Measurements from ENCODE around the gene TUBB1. TPM values are rescaled to one million over a fixed set of nuclear protein-coding genes. Genes with fewer than 3 reads are reported as not detected.
A peak's percentile ranks its signal among the peaks of the same experiment; 100 is the strongest.

The TUBB1 gene
- total and polyA plus RNA-seq, 2 of the 13 experiments (the other 11 are each of a cell fraction or from before 2014, with no cell fraction given): 0.11 to 57.6 TPM

GRCh38 chr20:59002874-59003399 is 16.3 kb upstream of the TUBB1 start (continued):
- TF ChIP-seq, protein P1, sequence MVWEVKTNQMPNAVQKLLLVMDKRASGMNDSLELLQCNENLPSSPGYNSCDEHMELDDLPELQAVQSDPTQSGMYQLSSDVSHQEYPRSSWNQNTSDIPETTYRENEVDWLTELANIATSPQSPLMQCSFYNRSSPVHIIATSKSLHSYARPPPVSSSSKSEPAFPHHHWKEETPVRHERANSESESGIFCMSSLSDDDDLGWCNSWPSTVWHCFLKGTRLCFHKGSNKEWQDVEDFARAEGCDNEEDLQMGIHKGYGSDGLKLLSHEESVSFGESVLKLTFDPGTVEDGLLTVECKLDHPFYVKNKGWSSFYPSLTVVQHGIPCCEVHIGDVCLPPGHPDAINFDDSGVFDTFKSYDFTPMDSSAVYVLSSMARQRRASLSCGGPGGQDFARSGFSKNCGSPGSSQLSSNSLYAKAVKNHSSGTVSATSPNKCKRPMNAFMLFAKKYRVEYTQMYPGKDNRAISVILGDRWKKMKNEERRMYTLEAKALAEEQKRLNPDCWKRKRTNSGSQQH (CRISPR knock-in tag; IDR thresholded peaks at IDR 0.05; ENCODE audit: low read depth): 0 out of 2 replicates have a peak, but pooled peaks have one; percentile 44
- TF ChIP-seq HDAC1 (CRISPR knock-in tag; IDR thresholded peaks at IDR 0.05): peak; percentile 39; the same call in 1 of the 2 replicates
- TF ChIP-seq, protein P2, sequence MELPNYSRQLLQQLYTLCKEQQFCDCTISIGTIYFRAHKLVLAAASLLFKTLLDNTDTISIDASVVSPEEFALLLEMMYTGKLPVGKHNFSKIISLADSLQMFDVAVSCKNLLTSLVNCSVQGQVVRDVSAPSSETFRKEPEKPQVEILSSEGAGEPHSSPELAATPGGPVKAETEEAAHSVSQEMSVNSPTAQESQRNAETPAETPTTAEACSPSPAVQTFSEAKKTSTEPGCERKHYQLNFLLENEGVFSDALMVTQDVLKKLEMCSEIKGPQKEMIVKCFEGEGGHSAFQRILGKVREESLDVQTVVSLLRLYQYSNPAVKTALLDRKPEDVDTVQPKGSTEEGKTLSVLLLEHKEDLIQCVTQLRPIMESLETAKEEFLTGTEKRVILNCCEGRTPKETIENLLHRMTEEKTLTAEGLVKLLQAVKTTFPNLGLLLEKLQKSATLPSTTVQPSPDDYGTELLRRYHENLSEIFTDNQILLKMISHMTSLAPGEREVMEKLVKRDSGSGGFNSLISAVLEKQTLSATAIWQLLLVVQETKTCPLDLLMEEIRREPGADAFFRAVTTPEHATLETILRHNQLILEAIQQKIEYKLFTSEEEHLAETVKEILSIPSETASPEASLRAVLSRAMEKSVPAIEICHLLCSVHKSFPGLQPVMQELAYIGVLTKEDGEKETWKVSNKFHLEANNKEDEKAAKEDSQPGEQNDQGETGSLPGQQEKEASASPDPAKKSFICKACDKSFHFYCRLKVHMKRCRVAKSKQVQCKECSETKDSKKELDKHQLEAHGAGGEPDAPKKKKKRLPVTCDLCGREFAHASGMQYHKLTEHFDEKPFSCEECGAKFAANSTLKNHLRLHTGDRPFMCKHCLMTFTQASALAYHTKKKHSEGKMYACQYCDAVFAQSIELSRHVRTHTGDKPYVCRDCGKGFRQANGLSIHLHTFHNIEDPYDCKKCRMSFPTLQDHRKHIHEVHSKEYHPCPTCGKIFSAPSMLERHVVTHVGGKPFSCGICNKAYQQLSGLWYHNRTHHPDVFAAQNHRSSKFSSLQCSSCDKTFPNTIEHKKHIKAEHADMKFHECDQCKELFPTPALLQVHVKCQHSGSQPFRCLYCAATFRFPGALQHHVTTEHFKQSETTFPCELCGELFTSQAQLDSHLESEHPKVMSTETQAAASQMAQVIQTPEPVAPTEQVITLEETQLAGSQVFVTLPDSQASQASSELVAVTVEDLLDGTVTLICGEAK (IDR thresholded peaks at IDR 0.05): no peak
- TF ChIP-seq, protein P2 (CRISPR knock-in tag; IDR thresholded peaks at IDR 0.05): no peak
- TF ChIP-seq MTA1 (CRISPR knock-in tag; IDR thresholded peaks at IDR 0.05; ENCODE audit: borderline replicate concordance): 0 out of 2 replicates have a peak, but pooled peaks have one; percentile 8
- TF ChIP-seq, protein P3, sequence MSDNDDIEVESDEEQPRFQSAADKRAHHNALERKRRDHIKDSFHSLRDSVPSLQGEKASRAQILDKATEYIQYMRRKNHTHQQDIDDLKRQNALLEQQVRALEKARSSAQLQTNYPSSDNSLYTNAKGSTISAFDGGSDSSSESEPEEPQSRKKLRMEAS (IDR thresholded peaks at IDR 0.05): 0 out of 2 replicates have a peak, but pooled peaks have one; percentile 3
- TF ChIP-seq, protein P4, sequence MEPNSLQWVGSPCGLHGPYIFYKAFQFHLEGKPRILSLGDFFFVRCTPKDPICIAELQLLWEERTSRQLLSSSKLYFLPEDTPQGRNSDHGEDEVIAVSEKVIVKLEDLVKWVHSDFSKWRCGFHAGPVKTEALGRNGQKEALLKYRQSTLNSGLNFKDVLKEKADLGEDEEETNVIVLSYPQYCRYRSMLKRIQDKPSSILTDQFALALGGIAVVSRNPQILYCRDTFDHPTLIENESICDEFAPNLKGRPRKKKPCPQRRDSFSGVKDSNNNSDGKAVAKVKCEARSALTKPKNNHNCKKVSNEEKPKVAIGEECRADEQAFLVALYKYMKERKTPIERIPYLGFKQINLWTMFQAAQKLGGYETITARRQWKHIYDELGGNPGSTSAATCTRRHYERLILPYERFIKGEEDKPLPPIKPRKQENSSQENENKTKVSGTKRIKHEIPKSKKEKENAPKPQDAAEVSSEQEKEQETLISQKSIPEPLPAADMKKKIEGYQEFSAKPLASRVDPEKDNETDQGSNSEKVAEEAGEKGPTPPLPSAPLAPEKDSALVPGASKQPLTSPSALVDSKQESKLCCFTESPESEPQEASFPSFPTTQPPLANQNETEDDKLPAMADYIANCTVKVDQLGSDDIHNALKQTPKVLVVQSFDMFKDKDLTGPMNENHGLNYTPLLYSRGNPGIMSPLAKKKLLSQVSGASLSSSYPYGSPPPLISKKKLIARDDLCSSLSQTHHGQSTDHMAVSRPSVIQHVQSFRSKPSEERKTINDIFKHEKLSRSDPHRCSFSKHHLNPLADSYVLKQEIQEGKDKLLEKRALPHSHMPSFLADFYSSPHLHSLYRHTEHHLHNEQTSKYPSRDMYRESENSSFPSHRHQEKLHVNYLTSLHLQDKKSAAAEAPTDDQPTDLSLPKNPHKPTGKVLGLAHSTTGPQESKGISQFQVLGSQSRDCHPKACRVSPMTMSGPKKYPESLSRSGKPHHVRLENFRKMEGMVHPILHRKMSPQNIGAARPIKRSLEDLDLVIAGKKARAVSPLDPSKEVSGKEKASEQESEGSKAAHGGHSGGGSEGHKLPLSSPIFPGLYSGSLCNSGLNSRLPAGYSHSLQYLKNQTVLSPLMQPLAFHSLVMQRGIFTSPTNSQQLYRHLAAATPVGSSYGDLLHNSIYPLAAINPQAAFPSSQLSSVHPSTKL (CRISPR knock-in tag; IDR thresholded peaks at IDR 0.05): 0 out of 2 replicates have a peak, but pooled peaks have one; percentile 15
- TF ChIP-seq PITX1 (CRISPR knock-in tag; IDR thresholded peaks at IDR 0.05): peak; percentile 24; the same call in 1 of the 2 replicates
- TF ChIP-seq NONO (IDR thresholded peaks at IDR 0.05): no peak
- TF ChIP-seq NONO (CRISPR knock-in tag; conservative IDR thresholded peaks at IDR 0.05): no peak
- peak; percentile 24; the same call in 1 of the 2 replicates for TF ChIP-seq ZNF225 (CRISPR knock-in tag; IDR thresholded peaks at IDR 0.05)
- 0 out of 2 replicates have a peak, but pooled peaks have one; percentile 35 for TF ChIP-seq ETV6 (CRISPR knock-in tag; conservative IDR thresholded peaks at IDR 0.05)
